WTC11 (cell line): Measurements from ENCODE around the gene FAM177B. TPM values are rescaled to one million over a fixed set of nuclear protein-coding genes. Genes with fewer than 3 reads are reported as not detected.

Experiments used
- ATAC-seq: fragments of 200-7000 bp; cut with Tn5 transposase; 2 replicates; pipeline ENCODE4 v1.10.0; 2021; ENCODE audit warnings: mild to moderate bottlenecking, moderate library complexity
- CTCF ChIA-PET: fragments of 300-600 bp; sonication (Branson Sonifier 250); formaldehyde crosslinking; loops from one replicate; lab custom pipeline; 2021; ENCODE audit warnings: antibody characterized with exemption; lab: Charles Lee
- POLR2A ChIA-PET: fragments of 350-600 bp; sonication (Branson Sonifier 250); formaldehyde crosslinking; loops from one replicate; lab custom pipeline; 2021; ENCODE audit warnings: antibody characterized with exemption; lab: Charles Lee
- DNase-seq: peaks from one replicate; pipeline ENCODE4 v3.0.0; 2021; ENCODE audit warnings: low spot score
- H3K27ac Mint-ChIP-seq: 2 replicates; pipeline ENCODE4 v1.8.0; 2021; ENCODE audit warnings: mixed read lengths
- H3K27me3 Mint-ChIP-seq: 2 replicates; pipeline ENCODE4 v1.8.0; 2021; ENCODE audit warnings: low read depth, mild to moderate bottlenecking, moderate library complexity, mixed read lengths
- H3K36me3 Mint-ChIP-seq: 2 replicates; pipeline ENCODE4 v1.8.0; 2021; ENCODE audit warnings: mixed read lengths
- H3K4me1 Mint-ChIP-seq: 2 replicates; pipeline ENCODE4 v1.8.0; 2022; ENCODE audit warnings: mixed read lengths
- H3K4me3 Mint-ChIP-seq: 2 replicates; pipeline ENCODE4 v1.8.0; 2021; ENCODE audit warnings: mild to moderate bottlenecking, moderate library complexity, mixed read lengths
- H3K9me3 Mint-ChIP-seq: 2 replicates; pipeline ENCODE4 v1.8.0; 2021; ENCODE audit warnings: mixed read lengths
- ATF3 ChIP-seq: sonication (generic); formaldehyde crosslinking; conservative IDR thresholded peaks from 2 replicates; pipeline ENCODE4 v1.8.1; 2022; ENCODE audit warnings: mild to moderate bottlenecking, missing genetic modification reagents
- CREM ChIP-seq: sonication (generic); formaldehyde crosslinking; IDR thresholded peaks from 2 replicates; pipeline ENCODE4 v1.8.1; 2022; ENCODE audit warnings: mild to moderate bottlenecking, missing genetic modification reagents, moderate library complexity
- E2F4 ChIP-seq: sonication (generic); formaldehyde crosslinking; IDR thresholded peaks from 2 replicates; pipeline ENCODE4 v1.8.1; 2022; ENCODE audit warnings: low read depth, mild to moderate bottlenecking, moderate library complexity, missing genetic modification reagents, borderline replicate concordance
- FOXJ3 ChIP-seq: sonication (generic); formaldehyde crosslinking; IDR thresholded peaks from 2 replicates; pipeline ENCODE4 v1.9.0; 2021; ENCODE audit warnings: missing genetic modification reagents, mild to moderate bottlenecking, borderline replicate concordance
- FOXP1 ChIP-seq: sonication (generic); formaldehyde crosslinking; IDR thresholded peaks from 2 replicates; pipeline ENCODE4 v1.8.0; 2022; ENCODE audit warnings: missing genetic modification reagents, mild to moderate bottlenecking, moderate library complexity, borderline replicate concordance
- HMGA2 ChIP-seq: fragments of 250-450 bp; sonication (Bioruptor Pico); IDR thresholded peaks from 2 replicates; pipeline ENCODE4 v1.4.0; 2021; ENCODE audit warnings: mild to moderate bottlenecking, moderate library complexity
- HMGXB4 ChIP-seq: sonication (generic); formaldehyde crosslinking; IDR thresholded peaks from 2 replicates; pipeline ENCODE4 v1.8.1; 2023; ENCODE audit warnings: mild to moderate bottlenecking, moderate library complexity, missing genetic modification reagents
- IRF1 ChIP-seq: sonication (generic); formaldehyde crosslinking; IDR thresholded peaks from 2 replicates; pipeline ENCODE4 v1.8.0; 2023; ENCODE audit warnings: missing genetic modification reagents
- KAT7 ChIP-seq: sonication (generic); formaldehyde crosslinking; IDR thresholded peaks from 2 replicates; pipeline ENCODE4 v1.8.1; 2023; ENCODE audit warnings: missing genetic modification reagents, mild to moderate bottlenecking, borderline replicate concordance
- NFE2L1 ChIP-seq: sonication (generic); formaldehyde crosslinking; IDR thresholded peaks from 2 replicates; pipeline ENCODE4 v1.8.1; 2023; ENCODE audit warnings: missing genetic modification reagents
- NFYB ChIP-seq: sonication (generic); formaldehyde crosslinking; conservative IDR thresholded peaks from 2 replicates; pipeline ENCODE4 v1.8.0; 2022; ENCODE audit warnings: low read depth, missing genetic modification reagents
- OVOL2 ChIP-seq: fragments of 250-450 bp; sonication (Bioruptor Pico); IDR thresholded peaks from 2 replicates; pipeline ENCODE4 v1.9.0; 2021; ENCODE audit warnings: mild to moderate bottlenecking, borderline replicate concordance
- PRDM15 ChIP-seq: sonication (generic); formaldehyde crosslinking; IDR thresholded peaks from 2 replicates; pipeline ENCODE4 v1.8.0; 2022; ENCODE audit warnings: missing genetic modification reagents
- TP53 ChIP-seq: sonication (generic); formaldehyde crosslinking; IDR thresholded peaks from 2 replicates; pipeline ENCODE4 v1.8.1; 2023; ENCODE audit warnings: mild to moderate bottlenecking, missing genetic modification reagents
- ZBTB21 ChIP-seq: sonication (generic); formaldehyde crosslinking; IDR thresholded peaks from 2 replicates; pipeline ENCODE4 v1.8.1; 2023; ENCODE audit warnings: mild to moderate bottlenecking, missing genetic modification reagents, borderline replicate concordance
- ZBTB43 ChIP-seq: sonication (generic); formaldehyde crosslinking; IDR thresholded peaks from 2 replicates; pipeline ENCODE4 v1.8.1; 2023; ENCODE audit warnings: mild to moderate bottlenecking, missing genetic modification reagents
- ZNF138 ChIP-seq: sonication (generic); formaldehyde crosslinking; conservative IDR thresholded peaks from 2 replicates; pipeline ENCODE4 v1.8.1; 2022; ENCODE audit warnings: mild to moderate bottlenecking, moderate library complexity, missing genetic modification reagents
- ZNF671 ChIP-seq: fragments of 250-450 bp; sonication (Bioruptor Pico); IDR thresholded peaks from 2 replicates; pipeline ENCODE4 v1.8.0; 2021; ENCODE audit warnings: mild to moderate bottlenecking
- ZSCAN18 ChIP-seq: fragments of 250-450 bp; sonication (Bioruptor Pico); IDR thresholded peaks from 2 replicates; pipeline ENCODE4 v2.1.2; 2022; ENCODE audit warnings: mild to moderate bottlenecking, moderate library complexity
- total RNA-seq: library from RNA; stranded (reverse); gene quantifications from 3 replicates; pipeline ENCODE4 v1.2.3, GENCODE V29; 2021

Gene FAM177B
- total RNA-seq, 1 experiment from 2014 or later = not detected

- TF ChIP-seq CREM (no peak), NFYB (no peak)
Observed at GRCh38 chr1:222713091-222713961, 23.7 kb upstream of the FAM177B start (continued).

- H3K4me3 Mint-ChIP-seq = no peak overlapping the region
- H3K9me3 Mint-ChIP-seq = no peaks in the 10 kb centered on the region
- CTCF ChIA-PET = interaction anchor here (1.2 kb wide), 1 partner anchor 21 kb away, joined by 3 read pairs; the partner anchor contains the start of gene FAM177B
- TF ChIP-seq HMGA2 (CRISPR knock-in tag) = no peak
- TF ChIP-seq IRF1 = no peak
- no peak for TF ChIP-seq ZNF671
- no peak for TF ChIP-seq HMGXB4 (CRISPR knock-in tag)
- H3K36me3 Mint-ChIP-seq = peaks cover 11% of the 10 kb centered on the region
- ATAC-seq (no peak), DNase-seq (no peak)
- POLR2A ChIA-PET = no interaction called here
- no peak overlapping the region for H3K27ac Mint-ChIP-seq
- H3K27me3 Mint-ChIP-seq = no peaks in the 10 kb centered on the region
- H3K4me1 Mint-ChIP-seq = no peaks in the 10 kb centered on the region; the same call in 1 of the 2 replicates
Observed at GRCh38 chr1:222716393-222716792, 20.6 kb upstream of the FAM177B start.

GRCh38 chr1:222728746-222729145 is 8.3 kb upstream of the FAM177B start:
- Mint-ChIP-seq H3K4me1 (no peaks in the 10 kb centered on the region), H3K9me3 (no peaks in the 10 kb centered on the region), H3K4me3 (no peak overlapping the region), H3K36me3 (peaks cover 61% of the 10 kb centered on the region), H3K27me3 (no peaks in the 10 kb centered on the region), H3K27ac (no peak overlapping the region)
- ATAC-seq = no peak
- TF ChIP-seq PRDM15 (no peak), FOXP1 (CRISPR knock-in tag) (no peak), NFYB (no peak), ATF3 (CRISPR knock-in tag) (no peak), ZBTB43 (no peak), ZNF138 (CRISPR knock-in tag) (no peak)
- DNase-seq = no peak
- POLR2A ChIA-PET = no interaction called here
- CTCF ChIA-PET = no interaction called here

GRCh38 chr1:222730866-222731265 is 6.1 kb upstream of the FAM177B start:
- no peaks in the 10 kb centered on the region for H3K9me3 Mint-ChIP-seq
- POLR2A ChIA-PET = interaction anchor here (0.6 kb wide), 1 partner anchor 568 kb away, joined by 7 read pairs; no protein-coding TSS in a partner anchor
- no peak overlapping the region for H3K27ac Mint-ChIP-seq
- peaks cover 2% of the 10 kb centered on the region; the same call in 1 of the 2 replicates for H3K4me1 Mint-ChIP-seq
- DNase-seq (no peak), ATAC-seq (no peak)
- H3K27me3 Mint-ChIP-seq = no peaks in the 10 kb centered on the region
- no peak overlapping the region for H3K4me3 Mint-ChIP-seq
- CTCF ChIA-PET = no interaction called here
- peaks cover 51% of the 10 kb centered on the region for H3K36me3 Mint-ChIP-seq
- no peak for TF ChIP-seq OVOL2 (CRISPR knock-in tag)
- TF ChIP-seq NFE2L1 (CRISPR knock-in tag) = no peak
- TF ChIP-seq ZSCAN18 = no peak
- no peak for TF ChIP-seq KAT7 (CRISPR knock-in tag)
- no peak for TF ChIP-seq TP53 (CRISPR knock-in tag)
- TF ChIP-seq FOXJ3 (CRISPR knock-in tag) = no peak
- TF ChIP-seq E2F4 (CRISPR knock-in tag) = no peak
- no peak for TF ChIP-seq ZBTB21 (CRISPR knock-in tag)
